GM23338 (cell line): ENCODE measurements around the gene ZSCAN5A. TPM values are rescaled to one million over a fixed set of nuclear protein-coding genes. Genes with fewer than 3 reads are reported as not detected.
"Not testable (repeated sequence)": the region's sequence is repeated elsewhere in the genome, so short reads cannot be mapped to it uniquely, and the experiment has no call there.

Source experiments
- ATAC-seq: fragments of 200-7000 bp; cut with Tn5 transposase; 3 replicates; pipeline ENCODE4 v1.9.1; 2020
- DNase-seq: peaks from one replicate; pipeline ENCODE4 v3.0.0-alpha.2; 2015; ENCODE audit warnings: low spot score
- H2AFZ ChIP-seq: fragments of 200-600 bp; sonication (generic); 2 replicates; pipeline ENCODE4 v1.8.0; 2016; ENCODE audit warnings: antibody characterized with exemption, mild to moderate bottlenecking, moderate library complexity
- H3F3A ChIP-seq: fragments of 200-600 bp; sonication (generic); replicated peaks from 2 replicates; pipeline ENCODE4 v1.8.0; 2017; ENCODE audit warnings: antibody characterized with exemption, mixed run types, low read depth
- H3K27ac ChIP-seq: fragments of 200-600 bp; sonication (generic); 2 replicates; pipeline ENCODE4 v1.6.1; 2016; ENCODE audit warnings: low read depth
- H3K27me3 ChIP-seq: fragments of 200-600 bp; sonication (generic); 2 replicates; pipeline ENCODE4 v1.8.0; 2016; ENCODE audit warnings: mild to moderate bottlenecking, mixed run types, moderate library complexity; ENCODE audit not compliant: insufficient read depth
- H3K36me3 ChIP-seq: fragments of 200-600 bp; sonication (generic); 2 replicates; pipeline ENCODE4 v1.8.0; 2016; ENCODE audit warnings: mild to moderate bottlenecking; ENCODE audit not compliant: insufficient read depth
- H3K4me1 ChIP-seq: fragments of 200-600 bp; sonication (generic); 2 replicates; pipeline ENCODE4 v1.8.0; 2016; ENCODE audit warnings: mild to moderate bottlenecking, moderate library complexity; ENCODE audit not compliant: insufficient read depth
- H3K4me2 ChIP-seq: fragments of 200-600 bp; sonication (generic); 2 replicates; pipeline ENCODE4 v1.7.1; 2017; ENCODE audit warnings: mixed run types
- H3K4me3 ChIP-seq: fragments of 200-600 bp; sonication (generic); 2 replicates; pipeline ENCODE4 v1.6.1; 2016; ENCODE audit warnings: mixed run types
- H3K79me2 ChIP-seq: fragments of 200-600 bp; sonication (generic); replicated peaks from 2 replicates; pipeline ENCODE4 v1.8.0; 2017; ENCODE audit warnings: mild to moderate bottlenecking; ENCODE audit not compliant: insufficient read depth
- H3K9me2 ChIP-seq: fragments of 200-600 bp; sonication (generic); 2 replicates; pipeline ENCODE4 v1.8.0; 2017; ENCODE audit not compliant: insufficient read depth
- H4K20me1 ChIP-seq: fragments of 200-600 bp; sonication (generic); replicated peaks from 2 replicates; pipeline ENCODE4 v1.8.0; 2017; ENCODE audit warnings: mild to moderate bottlenecking; ENCODE audit not compliant: insufficient read depth
- H3K27ac Mint-ChIP-seq: 2 replicates; pipeline ENCODE4 v1.8.0; 2020; ENCODE audit warnings: inconsistent platforms, mild to moderate bottlenecking, moderate library complexity, mixed read lengths
- H3K27me3 Mint-ChIP-seq: 3 replicates; pipeline ENCODE4 v1.8.0; 2022; ENCODE audit warnings: low read depth, mild to moderate bottlenecking, moderate library complexity, mixed read lengths, inconsistent platforms; ENCODE audit not compliant: insufficient read depth, poor library complexity
- H3K36me3 Mint-ChIP-seq: 3 replicates; pipeline ENCODE4 v1.8.0; 2021; ENCODE audit warnings: low read depth, mild to moderate bottlenecking, inconsistent platforms, moderate library complexity, mixed read lengths
- H3K4me1 Mint-ChIP-seq: 3 replicates; pipeline ENCODE4 v1.8.0; 2020; ENCODE audit warnings: mild to moderate bottlenecking, inconsistent platforms, mixed read lengths
- H3K4me3 Mint-ChIP-seq: 3 replicates; pipeline ENCODE4 v1.8.0; 2021; ENCODE audit warnings: moderate library complexity, mild to moderate bottlenecking, inconsistent platforms, mixed read lengths
- H3K9me3 Mint-ChIP-seq: 3 replicates; pipeline ENCODE4 v1.8.0; 2020; ENCODE audit warnings: moderate library complexity, mild to moderate bottlenecking, inconsistent platforms, mixed read lengths
- CREB1 ChIP-seq: fragments of 250-450 bp; sonication (Bioruptor Pico); IDR thresholded peaks from 2 replicates; pipeline ENCODE4 v1.5.0; 2020; ENCODE audit warnings: low read depth, mild to moderate bottlenecking, moderate library complexity
- EZH2phosphoT487 ChIP-seq: fragments of 200-600 bp; sonication (generic); IDR thresholded peaks from one replicate; pipeline ENCODE4 v1.8.1; 2018; ENCODE audit warnings: antibody characterized with exemption; ENCODE audit not compliant: unreplicated experiment
- NANOG ChIP-seq: IDR thresholded peaks from 2 replicates; pipeline ENCODE4 v1.6.1; 2016; ENCODE audit warnings: antibody characterized with exemption, borderline replicate concordance
- STAT1 ChIP-seq: IDR thresholded peaks from one replicate; pipeline ENCODE4 v1.6.1; 2016; ENCODE audit warnings: antibody characterized with exemption; ENCODE audit not compliant: unreplicated experiment
- ZNF114 ChIP-seq: fragments of 250-450 bp; sonication (Bioruptor Pico); IDR thresholded peaks from 2 replicates; pipeline ENCODE4 v1.5.0; 2020; ENCODE audit warnings: mild to moderate bottlenecking, moderate library complexity
- ZNF331 ChIP-seq: fragments of 250-450 bp; sonication (Bioruptor Pico); IDR thresholded peaks from 2 replicates; pipeline ENCODE4 v1.5.0; 2020; ENCODE audit warnings: low read depth, mild to moderate bottlenecking, moderate library complexity
- polyA plus RNA-seq: library from polyadenylated mRNA; unstranded; fragments of >200 nt; fragmentation: Nextera tagmentation; extraction: Ambion mirVana; gene quantifications from 2 replicates; pipeline ENCODE4 v1.2.1, GENCODE V29; 2016
- total RNA-seq: library from RNA; depleted of rRNA; stranded (reverse); fragments of >200 nt; shearing (Covaris generic); gene quantifications from 2 replicates; pipeline ENCODE4 v1.2.3, GENCODE V29; 2014
- TF ChIP-seq, protein P1 (sequence below): fragments of 250-450 bp; sonication (Bioruptor Pico); IDR thresholded peaks from 2 replicates; pipeline ENCODE4 v1.5.0; 2020; ENCODE audit warnings: mild to moderate bottlenecking, moderate library complexity
- TF ChIP-seq, protein P2 (sequence below), 2 experiments: fragments of 200-600 bp in 1 of 2; sonication (generic) in 1 of 2; conservative IDR thresholded peaks; 2 replicates each; pipeline versions ENCODE4 v1.5.1 to v1.6.1; 2016 to 2017; ENCODE audit warnings: antibody characterized with exemption in 2 of 2, low read depth in 2 of 2, mild to moderate bottlenecking in 2 of 2, moderate library complexity in 1 of 2
- TF ChIP-seq, protein P3 (sequence below): IDR thresholded peaks from one replicate; pipeline ENCODE4 v1.6.1; 2018; ENCODE audit warnings: antibody characterized with exemption; ENCODE audit not compliant: unreplicated experiment

Gene ZSCAN5A
- total and polyA plus RNA-seq, 2 experiments from 2014 or later, result 10.2 to 12.5 TPM

DNA sequence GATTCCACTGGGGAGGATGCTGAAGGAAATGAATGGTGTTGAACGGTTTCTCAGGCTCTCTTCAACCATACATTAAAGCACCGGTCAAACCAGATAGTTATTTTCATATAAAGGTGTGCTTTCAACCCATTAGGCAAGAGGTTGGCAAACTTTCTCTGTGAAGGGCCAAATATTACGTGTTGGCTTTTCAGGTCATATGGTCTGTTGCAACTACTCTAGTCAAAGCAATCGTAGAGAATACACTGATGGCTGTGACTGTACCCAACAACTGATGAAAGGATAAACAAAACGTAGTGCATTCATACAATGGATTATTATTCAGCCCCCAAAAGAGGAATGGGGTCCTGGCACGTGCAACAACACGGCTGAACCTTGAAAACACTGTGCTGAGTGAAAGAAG is 5.8 kb downstream of the ZSCAN5A start (continued):
- TF ChIP-seq, protein P1, sequence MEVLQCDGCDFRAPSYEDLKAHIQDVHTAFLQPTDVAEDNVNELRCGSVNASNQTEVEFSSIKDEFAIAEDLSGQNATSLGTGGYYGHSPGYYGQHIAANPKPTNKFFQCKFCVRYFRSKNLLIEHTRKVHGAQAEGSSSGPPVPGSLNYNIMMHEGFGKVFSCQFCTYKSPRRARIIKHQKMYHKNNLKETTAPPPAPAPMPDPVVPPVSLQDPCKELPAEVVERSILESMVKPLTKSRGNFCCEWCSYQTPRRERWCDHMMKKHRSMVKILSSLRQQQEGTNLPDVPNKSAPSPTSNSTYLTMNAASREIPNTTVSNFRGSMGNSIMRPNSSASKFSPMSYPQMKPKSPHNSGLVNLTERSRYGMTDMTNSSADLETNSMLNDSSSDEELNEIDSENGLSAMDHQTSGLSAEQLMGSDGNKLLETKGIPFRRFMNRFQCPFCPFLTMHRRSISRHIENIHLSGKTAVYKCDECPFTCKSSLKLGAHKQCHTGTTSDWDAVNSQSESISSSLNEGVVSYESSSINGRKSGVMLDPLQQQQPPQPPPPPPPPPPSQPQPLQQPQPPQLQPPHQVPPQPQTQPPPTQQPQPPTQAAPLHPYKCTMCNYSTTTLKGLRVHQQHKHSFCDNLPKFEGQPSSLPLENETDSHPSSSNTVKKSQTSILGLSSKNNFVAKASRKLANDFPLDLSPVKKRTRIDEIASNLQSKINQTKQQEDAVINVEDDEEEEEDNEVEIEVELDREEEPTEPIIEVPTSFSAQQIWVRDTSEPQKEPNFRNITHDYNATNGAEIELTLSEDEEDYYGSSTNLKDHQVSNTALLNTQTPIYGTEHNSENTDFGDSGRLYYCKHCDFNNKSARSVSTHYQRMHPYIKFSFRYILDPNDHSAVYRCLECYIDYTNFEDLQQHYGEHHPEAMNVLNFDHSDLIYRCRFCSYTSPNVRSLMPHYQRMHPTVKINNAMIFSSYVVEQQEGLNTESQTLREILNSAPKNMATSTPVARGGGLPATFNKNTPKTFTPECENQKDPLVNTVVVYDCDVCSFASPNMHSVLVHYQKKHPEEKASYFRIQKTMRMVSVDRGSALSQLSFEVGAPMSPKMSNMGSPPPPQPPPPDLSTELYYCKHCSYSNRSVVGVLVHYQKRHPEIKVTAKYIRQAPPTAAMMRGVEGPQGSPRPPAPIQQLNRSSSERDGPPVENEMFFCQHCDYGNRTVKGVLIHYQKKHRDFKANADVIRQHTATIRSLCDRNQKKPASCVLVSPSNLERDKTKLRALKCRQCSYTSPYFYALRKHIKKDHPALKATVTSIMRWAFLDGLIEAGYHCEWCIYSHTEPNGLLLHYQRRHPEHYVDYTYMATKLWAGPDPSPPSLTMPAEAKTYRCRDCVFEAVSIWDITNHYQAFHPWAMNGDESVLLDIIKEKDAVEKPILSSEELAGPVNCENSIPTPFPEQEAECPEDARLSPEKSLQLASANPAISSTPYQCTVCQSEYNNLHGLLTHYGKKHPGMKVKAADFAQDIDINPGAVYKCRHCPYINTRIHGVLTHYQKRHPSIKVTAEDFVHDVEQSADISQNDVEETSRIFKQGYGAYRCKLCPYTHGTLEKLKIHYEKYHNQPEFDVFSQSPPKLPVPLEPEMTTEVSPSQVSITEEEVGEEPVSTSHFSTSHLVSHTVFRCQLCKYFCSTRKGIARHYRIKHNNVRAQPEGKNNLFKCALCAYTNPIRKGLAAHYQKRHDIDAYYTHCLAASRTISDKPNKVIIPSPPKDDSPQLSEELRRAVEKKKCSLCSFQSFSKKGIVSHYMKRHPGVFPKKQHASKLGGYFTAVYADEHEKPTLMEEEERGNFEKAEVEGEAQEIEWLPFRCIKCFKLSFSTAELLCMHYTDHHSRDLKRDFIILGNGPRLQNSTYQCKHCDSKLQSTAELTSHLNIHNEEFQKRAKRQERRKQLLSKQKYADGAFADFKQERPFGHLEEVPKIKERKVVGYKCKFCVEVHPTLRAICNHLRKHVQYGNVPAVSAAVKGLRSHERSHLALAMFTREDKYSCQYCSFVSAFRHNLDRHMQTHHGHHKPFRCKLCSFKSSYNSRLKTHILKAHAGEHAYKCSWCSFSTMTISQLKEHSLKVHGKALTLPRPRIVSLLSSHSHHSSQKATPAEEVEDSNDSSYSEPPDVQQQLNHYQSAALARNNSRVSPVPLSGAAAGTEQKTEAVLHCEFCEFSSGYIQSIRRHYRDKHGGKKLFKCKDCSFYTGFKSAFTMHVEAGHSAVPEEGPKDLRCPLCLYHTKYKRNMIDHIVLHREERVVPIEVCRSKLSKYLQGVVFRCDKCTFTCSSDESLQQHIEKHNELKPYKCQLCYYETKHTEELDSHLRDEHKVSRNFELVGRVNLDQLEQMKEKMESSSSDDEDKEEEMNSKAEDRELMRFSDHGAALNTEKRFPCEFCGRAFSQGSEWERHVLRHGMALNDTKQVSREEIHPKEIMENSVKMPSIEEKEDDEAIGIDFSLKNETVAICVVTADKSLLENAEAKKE (CRISPR knock-in tag), result no peak
- TF ChIP-seq NANOG (no peak), EZH2phosphoT487 (no peak), ZNF331 (CRISPR knock-in tag) (no peak), CREB1 (no peak)

DNA sequence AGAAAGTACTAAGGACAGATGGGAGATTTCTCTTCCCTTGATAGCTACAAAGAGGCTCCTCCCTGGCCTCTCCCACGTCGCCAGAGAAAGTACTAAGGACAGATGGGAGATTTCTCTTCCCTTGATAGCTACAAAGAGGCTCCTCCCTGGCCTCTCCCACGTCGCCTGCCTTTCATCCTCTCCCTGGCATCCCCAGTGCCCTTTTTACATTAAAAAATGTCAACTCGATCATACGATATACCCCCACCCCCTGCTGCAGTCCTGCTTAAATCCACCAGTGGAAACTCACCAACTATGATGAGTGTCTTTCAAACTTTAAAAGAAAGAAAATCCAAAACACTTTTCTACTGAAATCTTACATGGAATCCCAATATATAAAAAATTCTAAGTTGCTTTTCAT is 7.6 kb downstream of the ZSCAN5A start:
- not testable (repeated sequence) for ATAC-seq, H3K36me3 ChIP-seq, H3K9me2 ChIP-seq, H3K4me1 Mint-ChIP-seq, H3K4me1 ChIP-seq, H3K27me3 Mint-ChIP-seq, H3F3A ChIP-seq, H3K4me3 Mint-ChIP-seq, H3K27ac ChIP-seq, H3K9me3 Mint-ChIP-seq, H2AFZ ChIP-seq, H3K4me2 ChIP-seq, H3K27ac Mint-ChIP-seq, H3K4me3 ChIP-seq, H3K79me2 ChIP-seq, DNase-seq, H3K27me3 ChIP-seq, H4K20me1 ChIP-seq
- peaks cover 17% of the 10 kb centered on the region; the same call in 2 of the 3 replicates for H3K36me3 Mint-ChIP-seq

DNA sequence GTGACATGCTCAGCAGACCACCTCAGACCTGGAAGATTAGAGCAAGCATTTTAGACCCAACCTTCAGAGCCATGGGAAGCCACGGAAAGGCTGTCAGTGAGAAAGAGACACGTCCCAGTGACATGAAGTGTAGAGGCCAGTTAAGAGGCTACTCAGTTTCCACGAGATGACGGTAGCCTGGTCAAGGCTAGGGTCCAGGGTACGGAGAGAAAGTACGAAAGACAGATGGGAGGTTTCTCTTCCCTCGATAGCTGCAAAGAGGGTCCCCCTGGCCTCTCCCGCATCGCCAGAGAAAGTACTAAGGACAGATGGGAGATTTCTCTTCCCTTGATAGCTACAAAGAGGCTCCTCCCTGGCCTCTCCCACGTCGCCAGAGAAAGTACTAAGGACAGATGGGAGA is 8.6 kb downstream of the ZSCAN5A start:
- DNase-seq (no peak), ATAC-seq (no peak)
- Mint-ChIP-seq H3K9me3 (peaks cover 3% of the 10 kb centered on the region; the same call in 2 of the 3 replicates), H3K27me3 (peaks cover 5% of the 10 kb centered on the region), H3K27ac (no peak overlapping the region), H3K4me1 (no peaks in the 10 kb centered on the region), H3K36me3 (peaks cover 17% of the 10 kb centered on the region), H3K4me3 (no peak overlapping the region)
- Histone ChIP-seq H4K20me1 (no peaks in the 10 kb centered on the region), H3K27me3 (no peaks in the 10 kb centered on the region), H3K36me3 (no peaks in the 10 kb centered on the region; the same call in 1 of the 2 replicates), H3K4me1 (0 out of 2 replicates have a peak, but pooled peaks cover 2% of the 10 kb centered on the region), H3F3A (no peaks in the 10 kb centered on the region), H3K27ac (no peak overlapping the region), H3K79me2 (no peaks in the 10 kb centered on the region), H3K4me2 (no peak overlapping the region), H3K9me2 (no peaks in the 10 kb centered on the region), H2AFZ (no peak overlapping the region), H3K4me3 (no peak overlapping the region)
- TF ChIP-seq ZNF114 (CRISPR knock-in tag) (no peak), STAT1 (no peak)
- TF ChIP-seq, protein P2, sequence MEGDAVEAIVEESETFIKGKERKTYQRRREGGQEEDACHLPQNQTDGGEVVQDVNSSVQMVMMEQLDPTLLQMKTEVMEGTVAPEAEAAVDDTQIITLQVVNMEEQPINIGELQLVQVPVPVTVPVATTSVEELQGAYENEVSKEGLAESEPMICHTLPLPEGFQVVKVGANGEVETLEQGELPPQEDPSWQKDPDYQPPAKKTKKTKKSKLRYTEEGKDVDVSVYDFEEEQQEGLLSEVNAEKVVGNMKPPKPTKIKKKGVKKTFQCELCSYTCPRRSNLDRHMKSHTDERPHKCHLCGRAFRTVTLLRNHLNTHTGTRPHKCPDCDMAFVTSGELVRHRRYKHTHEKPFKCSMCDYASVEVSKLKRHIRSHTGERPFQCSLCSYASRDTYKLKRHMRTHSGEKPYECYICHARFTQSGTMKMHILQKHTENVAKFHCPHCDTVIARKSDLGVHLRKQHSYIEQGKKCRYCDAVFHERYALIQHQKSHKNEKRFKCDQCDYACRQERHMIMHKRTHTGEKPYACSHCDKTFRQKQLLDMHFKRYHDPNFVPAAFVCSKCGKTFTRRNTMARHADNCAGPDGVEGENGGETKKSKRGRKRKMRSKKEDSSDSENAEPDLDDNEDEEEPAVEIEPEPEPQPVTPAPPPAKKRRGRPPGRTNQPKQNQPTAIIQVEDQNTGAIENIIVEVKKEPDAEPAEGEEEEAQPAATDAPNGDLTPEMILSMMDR (conservative IDR thresholded peaks at IDR 0.05; ENCODE audit: low read depth in 2 of 2), result no peak
- TF ChIP-seq, protein P3, sequence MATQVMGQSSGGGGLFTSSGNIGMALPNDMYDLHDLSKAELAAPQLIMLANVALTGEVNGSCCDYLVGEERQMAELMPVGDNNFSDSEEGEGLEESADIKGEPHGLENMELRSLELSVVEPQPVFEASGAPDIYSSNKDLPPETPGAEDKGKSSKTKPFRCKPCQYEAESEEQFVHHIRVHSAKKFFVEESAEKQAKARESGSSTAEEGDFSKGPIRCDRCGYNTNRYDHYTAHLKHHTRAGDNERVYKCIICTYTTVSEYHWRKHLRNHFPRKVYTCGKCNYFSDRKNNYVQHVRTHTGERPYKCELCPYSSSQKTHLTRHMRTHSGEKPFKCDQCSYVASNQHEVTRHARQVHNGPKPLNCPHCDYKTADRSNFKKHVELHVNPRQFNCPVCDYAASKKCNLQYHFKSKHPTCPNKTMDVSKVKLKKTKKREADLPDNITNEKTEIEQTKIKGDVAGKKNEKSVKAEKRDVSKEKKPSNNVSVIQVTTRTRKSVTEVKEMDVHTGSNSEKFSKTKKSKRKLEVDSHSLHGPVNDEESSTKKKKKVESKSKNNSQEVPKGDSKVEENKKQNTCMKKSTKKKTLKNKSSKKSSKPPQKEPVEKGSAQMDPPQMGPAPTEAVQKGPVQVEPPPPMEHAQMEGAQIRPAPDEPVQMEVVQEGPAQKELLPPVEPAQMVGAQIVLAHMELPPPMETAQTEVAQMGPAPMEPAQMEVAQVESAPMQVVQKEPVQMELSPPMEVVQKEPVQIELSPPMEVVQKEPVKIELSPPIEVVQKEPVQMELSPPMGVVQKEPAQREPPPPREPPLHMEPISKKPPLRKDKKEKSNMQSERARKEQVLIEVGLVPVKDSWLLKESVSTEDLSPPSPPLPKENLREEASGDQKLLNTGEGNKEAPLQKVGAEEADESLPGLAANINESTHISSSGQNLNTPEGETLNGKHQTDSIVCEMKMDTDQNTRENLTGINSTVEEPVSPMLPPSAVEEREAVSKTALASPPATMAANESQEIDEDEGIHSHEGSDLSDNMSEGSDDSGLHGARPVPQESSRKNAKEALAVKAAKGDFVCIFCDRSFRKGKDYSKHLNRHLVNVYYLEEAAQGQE, result no peak
